HEK293 (cell line): ENCODE results near the gene RPS6KA5.

Source experiments
- CTCF ChIA-PET: fragments of 350-600 bp; formaldehyde crosslinking; extraction: SDS; loops from one replicate; lab custom pipeline; 2021; ENCODE audit warnings: antibody characterized with exemption; lab: Yijun Ruan, JAX
- POLR2A ChIA-PET: fragments of 300-600 bp; formaldehyde crosslinking; extraction: SDS; loops from one replicate; lab custom pipeline; 2020; ENCODE audit warnings: antibody characterized with exemption, inconsistent platforms; lab: Yijun Ruan, JAX
- H3K27ac ChIP-seq: fragments of 200-500 bp; sonication (Bioruptor generic); 2 replicates; pipeline ENCODE4 v1.5.1; 2014; ENCODE audit warnings: low read depth, low read length, control low read depth, inconsistent platforms; ENCODE audit errors: extremely low read depth
- H3K36me3 ChIP-seq, 2 experiments: fragments of 200-500 bp in 1 of 2; sonication (Bioruptor generic) in 1 of 2; 1 replicate in 1 of 2; 2 replicates in 1 of 2; pipeline ENCODE4 v1.5.1; 2014 to 2017; ENCODE audit warnings: inconsistent platforms in 2 of 2, low read length in 2 of 2; ENCODE audit not compliant: control insufficient read depth in 2 of 2, insufficient read depth in 1 of 2
- H3K4me1 ChIP-seq: fragments of 200-500 bp; sonication (Bioruptor generic); 2 replicates; pipeline ENCODE4 v1.5.1; 2014; ENCODE audit warnings: mild to moderate bottlenecking, low read length, inconsistent platforms; ENCODE audit not compliant: control insufficient read depth, insufficient read depth
- H3K4me3 ChIP-seq: 2 replicates; pipeline ENCODE4 v1.5.1; 2011; ENCODE audit warnings: low read depth, mild to moderate bottlenecking, control low read depth, low read length, moderate library complexity
- H3K9me3 ChIP-seq: fragments of 200-500 bp; sonication (Bioruptor generic); 2 replicates; pipeline ENCODE4 v1.5.1; 2014; ENCODE audit warnings: low read depth, low read length, inconsistent platforms; ENCODE audit not compliant: control insufficient read depth, insufficient read depth
- BCL11A ChIP-seq: fragments of 450-650 bp; formaldehyde crosslinking; IDR thresholded peaks from 2 replicates; pipeline ENCODE4 v1.5.1; 2016; ENCODE audit warnings: low read depth, missing biosample characterization, missing genetic modification characterization
- OVOL3 ChIP-seq: fragments of 450-650 bp; formaldehyde crosslinking; IDR thresholded peaks from 2 replicates; pipeline ENCODE4 v1.5.1; 2016; ENCODE audit warnings: missing biosample characterization, missing genetic modification characterization
- PATZ1 ChIP-seq: fragments of 450-650 bp; formaldehyde crosslinking; IDR thresholded peaks from 2 replicates; pipeline ENCODE4 v1.5.1; 2016; ENCODE audit warnings: missing biosample characterization, missing genetic modification characterization
- PBX3 ChIP-seq: sonication (generic); formaldehyde crosslinking; IDR thresholded peaks from 2 replicates; pipeline ENCODE4 v1.8.1; 2022; ENCODE audit warnings: mild to moderate bottlenecking, moderate library complexity, missing genetic modification reagents
- ZBTB49 ChIP-seq: fragments of 450-650 bp; formaldehyde crosslinking; IDR thresholded peaks from 2 replicates; pipeline ENCODE4 v1.5.1; 2016; ENCODE audit warnings: missing biosample characterization, missing genetic modification characterization, low read depth
- ZBTB6 ChIP-seq: fragments of 450-650 bp; formaldehyde crosslinking; IDR thresholded peaks from 2 replicates; pipeline ENCODE4 v1.5.1; 2017; ENCODE audit warnings: missing biosample characterization, missing genetic modification characterization
- ZBTB8A ChIP-seq: fragments of 450-650 bp; formaldehyde crosslinking; IDR thresholded peaks from 2 replicates; pipeline ENCODE4 v1.5.1; 2016; ENCODE audit warnings: missing biosample characterization, missing genetic modification characterization
- ZEB2 ChIP-seq: fragments of 450-650 bp; formaldehyde crosslinking; IDR thresholded peaks from 2 replicates; pipeline ENCODE4 v1.5.1; 2016; ENCODE audit warnings: missing biosample characterization, missing genetic modification characterization
- ZFHX2 ChIP-seq: fragments of 450-650 bp; formaldehyde crosslinking; conservative IDR thresholded peaks from 2 replicates; pipeline ENCODE4 v1.5.1; 2016; ENCODE audit warnings: missing biosample characterization, missing genetic modification characterization
- ZNF114 ChIP-seq: fragments of 450-650 bp; formaldehyde crosslinking; IDR thresholded peaks from 2 replicates; pipeline ENCODE4 v1.5.0; 2017; ENCODE audit warnings: missing biosample characterization, missing genetic modification characterization
- ZNF169 ChIP-seq: fragments of 450-650 bp; formaldehyde crosslinking; IDR thresholded peaks from 2 replicates; pipeline ENCODE4 v1.5.1; 2016; ENCODE audit warnings: missing biosample characterization, missing genetic modification characterization
- ZNF175 ChIP-seq: fragments of 450-650 bp; formaldehyde crosslinking; IDR thresholded peaks from 2 replicates; pipeline ENCODE4 v1.5.1; 2016; ENCODE audit warnings: missing biosample characterization, missing genetic modification characterization
- ZNF214 ChIP-seq: fragments of 450-650 bp; formaldehyde crosslinking; IDR thresholded peaks from 2 replicates; pipeline ENCODE4 v1.5.1; 2017; ENCODE audit warnings: missing biosample characterization, mild to moderate bottlenecking, missing genetic modification characterization, borderline replicate concordance
- ZNF23 ChIP-seq: fragments of 450-650 bp; formaldehyde crosslinking; IDR thresholded peaks from 2 replicates; pipeline ENCODE4 v1.5.1; 2016; ENCODE audit warnings: missing biosample characterization, missing genetic modification characterization, borderline replicate concordance
- ZNF239 ChIP-seq: fragments of 450-650 bp; formaldehyde crosslinking; IDR thresholded peaks from 2 replicates; pipeline ENCODE4 v1.5.1; 2016; ENCODE audit warnings: missing biosample characterization, missing genetic modification characterization
- ZNF280C ChIP-seq: fragments of 450-650 bp; formaldehyde crosslinking; IDR thresholded peaks from 2 replicates; pipeline ENCODE4 v1.5.1; 2016; ENCODE audit warnings: missing biosample characterization, missing genetic modification characterization
- ZNF311 ChIP-seq: fragments of 450-650 bp; formaldehyde crosslinking; IDR thresholded peaks from 2 replicates; pipeline ENCODE4 v1.5.1; 2017; ENCODE audit warnings: missing biosample characterization, missing genetic modification characterization, borderline replicate concordance
- ZNF350 ChIP-seq: fragments of 450-650 bp; formaldehyde crosslinking; IDR thresholded peaks from 2 replicates; pipeline ENCODE4 v1.5.0; 2017; ENCODE audit warnings: missing biosample characterization, mild to moderate bottlenecking, missing genetic modification characterization
- ZNF398 ChIP-seq: fragments of 450-650 bp; formaldehyde crosslinking; IDR thresholded peaks from 2 replicates; pipeline ENCODE4 v1.5.1; 2017; ENCODE audit warnings: missing biosample characterization, missing genetic modification characterization
- ZNF416 ChIP-seq: fragments of 450-650 bp; formaldehyde crosslinking; IDR thresholded peaks from 2 replicates; pipeline ENCODE4 v1.5.1; 2016; ENCODE audit warnings: missing biosample characterization, missing genetic modification characterization
- ZNF521 ChIP-seq: fragments of 450-650 bp; formaldehyde crosslinking; IDR thresholded peaks from 2 replicates; pipeline ENCODE4 v1.5.1; 2017; ENCODE audit warnings: missing biosample characterization, mild to moderate bottlenecking, missing genetic modification characterization
- ZNF529 ChIP-seq: fragments of 450-650 bp; formaldehyde crosslinking; IDR thresholded peaks from 2 replicates; pipeline ENCODE4 v1.5.1; 2017; ENCODE audit warnings: missing genetic modification characterization, missing biosample characterization; ENCODE audit not compliant: insufficient replicate concordance
- ZNF548 ChIP-seq: fragments of 450-650 bp; formaldehyde crosslinking; IDR thresholded peaks from 2 replicates; pipeline ENCODE4 v1.5.1; 2016; ENCODE audit warnings: missing biosample characterization, missing genetic modification characterization
- ZNF571 ChIP-seq: fragments of 450-650 bp; formaldehyde crosslinking; IDR thresholded peaks from 2 replicates; pipeline ENCODE4 v1.5.0; 2017; ENCODE audit warnings: missing biosample characterization, missing genetic modification characterization
- ZNF76 ChIP-seq: fragments of 450-650 bp; formaldehyde crosslinking; IDR thresholded peaks from 2 replicates; pipeline ENCODE4; 2016; ENCODE audit warnings: low read depth, missing biosample characterization, missing genetic modification characterization, borderline replicate concordance
- ZNF792 ChIP-seq: fragments of 450-650 bp; formaldehyde crosslinking; IDR thresholded peaks from 2 replicates; pipeline ENCODE4 v1.5.1; 2016; ENCODE audit warnings: missing biosample characterization, missing genetic modification characterization
- ZNF830 ChIP-seq: fragments of 450-650 bp; IDR thresholded peaks from 2 replicates; pipeline ENCODE4 v1.5.0; 2018; ENCODE audit warnings: missing biosample characterization, missing genetic modification characterization, low read depth, mild to moderate bottlenecking, moderate library complexity

Gene RPS6KA5

GRCh38 chr14:90827919-90828610 is 232.4 kb downstream of the RPS6KA5 start:
- Histone ChIP-seq H3K27ac (no peak overlapping the region; the same call in 1 of the 2 replicates), H3K36me3 (no peaks in the 10 kb centered on the region), H3K4me1 (peaks cover 5% of the 10 kb centered on the region), H3K4me3 (peak overlapping the region; percentile 22), H3K9me3 (no peaks in the 10 kb centered on the region)
- POLR2A ChIA-PET = no interaction called here
- CTCF ChIA-PET = interaction anchor here (0.6 kb wide), 2 partner anchors 164 to 334 kb away, joined by 3 to 5 read pairs; no protein-coding TSS in a partner anchor
- TF ChIP-seq ZFHX2 (tag by site-specific recombination) = peak; percentile 83
- no peak for TF ChIP-seq OVOL3 (tag by site-specific recombination)
- no peak for TF ChIP-seq ZBTB49 (tag by site-specific recombination)
- TF ChIP-seq ZNF311 (tag by site-specific recombination) = no peak
- TF ChIP-seq BCL11A = no peak
- 0 out of 2 replicates have a peak, but pooled peaks have one; percentile 19 for TF ChIP-seq PATZ1 (tag by site-specific recombination)
- no peak for TF ChIP-seq ZBTB6
- TF ChIP-seq ZNF280C = no peak
- peak; percentile 75; the same call in 1 of the 2 replicates for TF ChIP-seq ZEB2 (tag by site-specific recombination)
- no peak for TF ChIP-seq ZNF350
- TF ChIP-seq ZNF76 (tag by site-specific recombination) = no peak
- no peak for TF ChIP-seq ZNF521 (tag by site-specific recombination)
- TF ChIP-seq ZNF169 (tag by site-specific recombination) = no peak
- no peak for TF ChIP-seq ZNF239
- no peak for TF ChIP-seq ZNF548 (tag by site-specific recombination)
- TF ChIP-seq ZNF792 (tag by site-specific recombination) = no peak
- no peak for TF ChIP-seq ZNF571 (tag by site-specific recombination)
- no peak for TF ChIP-seq ZNF175 (tag by site-specific recombination)
- TF ChIP-seq ZNF23 = no peak
- no peak for TF ChIP-seq ZNF398 (tag by site-specific recombination)
- no peak for TF ChIP-seq ZNF214 (tag by site-specific recombination)
- peak; percentile 69 for TF ChIP-seq ZBTB8A (tag by site-specific recombination)
- no peak for TF ChIP-seq ZNF830 (tag by site-specific recombination)
- TF ChIP-seq ZNF114 (tag by site-specific recombination) = no peak
- TF ChIP-seq ZNF416 (tag by site-specific recombination) = no peak
- TF ChIP-seq ZNF529 (tag by site-specific recombination) = no peak
- no peak for TF ChIP-seq PBX3 (CRISPR knock-in tag)
